DND-41 (cell line): Measurements from ENCODE around the gene AHCY.

Experiments
- ATAC-seq: fragments of 200-7000 bp; cut with Tn5 transposase; 3 replicates; pipeline ENCODE4 v1.9.1; 2021; ENCODE audit warnings: low read depth; ENCODE audit not compliant: insufficient read depth
- DNase-seq: peaks from one replicate; pipeline ENCODE4 v3.0.0-alpha.2; 2020
- H2AFZ ChIP-seq: 2 replicates; pipeline ENCODE4 v1.6.0; 2012; ENCODE audit warnings: low read depth, low read length
- H3K27ac ChIP-seq: 2 replicates; pipeline ENCODE4 v1.5.1; 2012; ENCODE audit warnings: low read length, inconsistent platforms
- H3K27me3 ChIP-seq: fragments of 200-600 bp; sonication (generic); 2 replicates; pipeline ENCODE4 v1.6.0; 2012; ENCODE audit warnings: low read length, mild to moderate bottlenecking, inconsistent platforms; ENCODE audit not compliant: insufficient read depth, poor library complexity
- H3K36me3 ChIP-seq: 2 replicates; pipeline ENCODE4 v1.5.1; 2012; ENCODE audit warnings: low read length, inconsistent platforms; ENCODE audit not compliant: insufficient read depth
- H3K4me1 ChIP-seq: 2 replicates; pipeline ENCODE4 v1.5.1; 2012; ENCODE audit warnings: mild to moderate bottlenecking, low read length; ENCODE audit not compliant: insufficient read depth
- H3K4me2 ChIP-seq: 2 replicates; pipeline ENCODE4 v1.6.0; 2012; ENCODE audit warnings: mild to moderate bottlenecking, moderate library complexity, low read length, inconsistent platforms; ENCODE audit not compliant: insufficient read depth
- H3K4me3 ChIP-seq, 2 experiments: fragments of 200-600 bp in 1 of 2; shearing (Covaris generic) in 1 of 2; 2 replicates each; pipeline ENCODE4 v1.5.1; 2012 to 2016; ENCODE audit warnings: inconsistent platforms in 2 of 2, low read length in 2 of 2, mild to moderate bottlenecking in 2 of 2, low read depth in 1 of 2, moderate library complexity in 1 of 2
- H3K79me2 ChIP-seq: 2 replicates; pipeline ENCODE4 v1.6.0; 2012; ENCODE audit warnings: low read length, inconsistent platforms; ENCODE audit not compliant: insufficient read depth
- H3K9ac ChIP-seq: 2 replicates; pipeline ENCODE4 v1.6.0; 2012; ENCODE audit warnings: low read depth, mild to moderate bottlenecking, inconsistent platforms, low read length, moderate library complexity
- H3K9me3 ChIP-seq: 2 replicates; pipeline ENCODE4 v1.5.1; 2012; ENCODE audit warnings: low read length, moderate library complexity, mild to moderate bottlenecking, inconsistent platforms; ENCODE audit not compliant: insufficient read depth, severe bottlenecking
- H4K20me1 ChIP-seq: 2 replicates; pipeline ENCODE4 v1.6.0; 2012; ENCODE audit warnings: low read length; ENCODE audit not compliant: insufficient read depth
- EZH2 ChIP-seq: IDR thresholded peaks from 3 replicates; pipeline ENCODE4 v1.6.1; 2012; ENCODE audit warnings: borderline replicate concordance, low read depth, mild to moderate bottlenecking, moderate library complexity, low read length, inconsistent platforms; ENCODE audit not compliant: severe bottlenecking
- TF ChIP-seq, protein P1 (sequence below): IDR thresholded peaks from 2 replicates; pipeline ENCODE4 v1.5.1; 2012; ENCODE audit warnings: borderline replicate concordance, low read length, moderate library complexity, mild to moderate bottlenecking; ENCODE audit not compliant: poor library complexity, severe bottlenecking; ENCODE audit errors: extremely low read depth

Gene AHCY

GRCh38 chr20:34310481-34311117 lies 7.4 kb upstream of the AHCY start:
- DNase-seq, result no peak
- Histone ChIP-seq H3K4me2 (no peak overlapping the region), H3K79me2 (no peaks in the 10 kb centered on the region), H3K4me1 (peaks cover 13% of the 10 kb centered on the region), H3K4me3 (no peak overlapping the region), H4K20me1 (no peaks in the 10 kb centered on the region), H3K36me3 (no peaks in the 10 kb centered on the region), H2AFZ (no peak overlapping the region), H3K9me3 (no peaks in the 10 kb centered on the region), H3K9ac (no peak overlapping the region), H3K27ac (no peak overlapping the region), H3K27me3 (no peaks in the 10 kb centered on the region)
- TF ChIP-seq EZH2, result no peak
- TF ChIP-seq, protein P1, sequence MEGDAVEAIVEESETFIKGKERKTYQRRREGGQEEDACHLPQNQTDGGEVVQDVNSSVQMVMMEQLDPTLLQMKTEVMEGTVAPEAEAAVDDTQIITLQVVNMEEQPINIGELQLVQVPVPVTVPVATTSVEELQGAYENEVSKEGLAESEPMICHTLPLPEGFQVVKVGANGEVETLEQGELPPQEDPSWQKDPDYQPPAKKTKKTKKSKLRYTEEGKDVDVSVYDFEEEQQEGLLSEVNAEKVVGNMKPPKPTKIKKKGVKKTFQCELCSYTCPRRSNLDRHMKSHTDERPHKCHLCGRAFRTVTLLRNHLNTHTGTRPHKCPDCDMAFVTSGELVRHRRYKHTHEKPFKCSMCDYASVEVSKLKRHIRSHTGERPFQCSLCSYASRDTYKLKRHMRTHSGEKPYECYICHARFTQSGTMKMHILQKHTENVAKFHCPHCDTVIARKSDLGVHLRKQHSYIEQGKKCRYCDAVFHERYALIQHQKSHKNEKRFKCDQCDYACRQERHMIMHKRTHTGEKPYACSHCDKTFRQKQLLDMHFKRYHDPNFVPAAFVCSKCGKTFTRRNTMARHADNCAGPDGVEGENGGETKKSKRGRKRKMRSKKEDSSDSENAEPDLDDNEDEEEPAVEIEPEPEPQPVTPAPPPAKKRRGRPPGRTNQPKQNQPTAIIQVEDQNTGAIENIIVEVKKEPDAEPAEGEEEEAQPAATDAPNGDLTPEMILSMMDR, result no peak
- ATAC-seq, result no peak

GRCh38 chr20:34309691-34310090 lies 6.5 kb upstream of the AHCY start:
- H3K4me2 ChIP-seq, result no peak overlapping the region

DNA sequence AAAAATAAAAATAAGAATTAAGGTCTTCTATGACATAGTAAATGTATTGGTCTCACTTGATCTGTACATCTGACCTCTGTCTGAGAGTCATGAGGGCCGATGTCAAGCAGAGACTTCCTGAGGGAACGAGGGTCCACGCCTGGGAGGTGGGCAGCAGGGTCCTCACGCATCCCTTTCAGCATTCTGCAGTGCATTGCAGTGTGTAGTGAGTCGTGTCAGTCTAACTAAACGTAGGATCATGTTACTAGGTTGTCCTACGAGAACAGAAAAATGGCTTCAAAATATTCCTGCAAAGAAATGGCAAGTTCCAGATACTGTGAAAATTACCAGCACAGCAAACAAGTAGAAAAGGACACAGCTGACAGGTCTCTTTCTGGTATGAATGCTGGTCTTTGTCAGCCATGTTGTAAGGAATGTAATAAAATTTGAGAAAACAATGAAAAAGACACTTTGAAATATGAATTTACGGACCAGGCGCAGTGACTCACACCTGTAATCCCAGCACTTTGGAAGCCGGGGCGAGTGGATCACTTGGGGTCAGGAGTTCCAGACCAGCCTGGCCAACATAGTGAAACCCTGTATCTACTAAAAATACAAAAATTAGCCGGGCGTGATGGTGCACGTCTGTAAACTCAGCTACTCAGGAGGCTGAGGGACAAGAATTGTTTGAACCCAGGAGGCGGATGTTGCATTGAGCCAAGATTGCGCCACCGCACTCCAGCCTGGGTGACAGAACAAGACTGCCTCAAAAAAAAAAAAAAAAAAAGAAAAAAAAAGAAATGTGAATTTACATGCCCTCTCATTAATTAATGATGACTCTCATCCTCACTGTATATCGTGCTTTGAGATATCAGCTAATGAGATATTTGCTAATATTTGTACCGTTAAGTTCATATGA lies 2.4 kb upstream of the AHCY start:
- DNase-seq (no peak), ATAC-seq (no peak)
- peaks cover 25% of the 10 kb centered on the region for H3K4me1 ChIP-seq
- no peaks in the 10 kb centered on the region for H3K27me3 ChIP-seq
- no peak overlapping the region for H2AFZ ChIP-seq
- H3K4me2 ChIP-seq, result no peak overlapping the region
- no peak overlapping the region for H3K4me3 ChIP-seq
- H3K36me3 ChIP-seq, result peaks cover 10% of the 10 kb centered on the region; the same call in 1 of the 2 replicates
- H4K20me1 ChIP-seq, result peaks cover 3% of the 10 kb centered on the region; the same call in 1 of the 2 replicates
- TF ChIP-seq, protein P1, result no peak
- TF ChIP-seq EZH2, result no peak
- no peak overlapping the region for H3K27ac ChIP-seq
- no peaks in the 10 kb centered on the region for H3K9me3 ChIP-seq
- H3K79me2 ChIP-seq, result peaks cover 23% of the 10 kb centered on the region
- no peak overlapping the region for H3K9ac ChIP-seq

More at GRCh38 chr20:34309691-34310090, 6.5 kb upstream of the AHCY start:
- H3K4me3 ChIP-seq, result no peak overlapping the region
- H3K4me1 ChIP-seq, result peaks cover 13% of the 10 kb centered on the region
- no peak for DNase-seq
- H4K20me1 ChIP-seq, result no peaks in the 10 kb centered on the region
- TF ChIP-seq, protein P1, result no peak
- no peak for TF ChIP-seq EZH2
- H2AFZ ChIP-seq, result no peak overlapping the region
- no peak overlapping the region for H3K9ac ChIP-seq
- H3K27ac ChIP-seq, result no peak overlapping the region
- H3K9me3 ChIP-seq, result no peaks in the 10 kb centered on the region
- ATAC-seq, result no peak
- no peaks in the 10 kb centered on the region for H3K27me3 ChIP-seq
- no peaks in the 10 kb centered on the region for H3K79me2 ChIP-seq
- H3K36me3 ChIP-seq, result no peaks in the 10 kb centered on the region
